CD4-positive, CD25-positive, alpha-beta regulatory T cell (primary cell): ENCODE data around the gene PLCL1. TPM values are rescaled to one million over a fixed set of nuclear protein-coding genes. Genes with fewer than 3 reads are reported as not detected.
A peak's percentile ranks its signal among the peaks of the same experiment; 100 is the strongest.

Source experiments
- ATAC-seq, 2 donors: fragments of 150-1000 bp; cut with Tn5 transposase; one replicate each; pipeline ENCODE4 v1.10.0; 2021; ENCODE audit warnings: low read depth in 2 of 2, moderate number of reproducible peaks in 2 of 2, moderate library complexity in 1 of 2
- DNase-seq, 3 donors: peaks; one replicate each; pipeline versions ENCODE4 v3.0.0 to v3.0.0-alpha.2; 2012 to 2022; ENCODE audit warnings: mixed read lengths in 1 of 3
- H3K27ac ChIP-seq: one replicate; pipeline ENCODE4 v1.7.0; 2013; ENCODE audit warnings: mild to moderate bottlenecking, low read length; ENCODE audit not compliant: insufficient read depth, poor library complexity, severe bottlenecking
- H3K27me3 ChIP-seq: one replicate; pipeline ENCODE4 v1.7.0; 2013; ENCODE audit warnings: low read length; ENCODE audit not compliant: control insufficient read depth, insufficient read depth
- H3K36me3 ChIP-seq: one replicate; pipeline ENCODE4 v1.7.0; 2013; ENCODE audit warnings: mild to moderate bottlenecking, low read length, moderate library complexity; ENCODE audit not compliant: control insufficient read depth, insufficient read depth
- H3K4me1 ChIP-seq: 2 replicates; pipeline ENCODE4 v1.7.0; 2013; ENCODE audit warnings: mild to moderate bottlenecking, low read length; ENCODE audit not compliant: insufficient read depth, control insufficient read depth, poor library complexity, severe bottlenecking
- H3K4me3 ChIP-seq: one replicate; pipeline ENCODE4 v1.7.0; 2013; ENCODE audit warnings: low read depth, mild to moderate bottlenecking, low read length, moderate library complexity
- H3K9me3 ChIP-seq, 2 experiments: 1 replicate in 1 of 2; 2 replicates in 1 of 2; pipeline ENCODE4 v1.7.0; 2013; ENCODE audit warnings: low read length in 2 of 2, mild to moderate bottlenecking in 1 of 2, moderate library complexity in 1 of 2; ENCODE audit not compliant: control insufficient read depth in 2 of 2
- H3K27ac Mint-ChIP-seq, 3 donors: one replicate each; pipeline ENCODE4 v1.8.0; 2020 to 2022; ENCODE audit warnings: mild to moderate bottlenecking in 3 of 3, mixed read lengths in 3 of 3, moderate library complexity in 2 of 3
- H3K27me3 Mint-ChIP-seq: one replicate; pipeline ENCODE4 v1.8.0; 2022; ENCODE audit warnings: mild to moderate bottlenecking, mixed read lengths
- H3K36me3 Mint-ChIP-seq: one replicate; pipeline ENCODE4 v1.8.0; 2020; ENCODE audit warnings: mixed read lengths
- H3K4me1 Mint-ChIP-seq, 4 donors: one replicate each; pipeline ENCODE4 v1.8.0; 2020 to 2022; ENCODE audit warnings: mixed read lengths in 4 of 4, mild to moderate bottlenecking in 1 of 4
- H3K4me3 Mint-ChIP-seq, 4 donors: one replicate each; pipeline ENCODE4 v1.8.0; 2020 to 2022; ENCODE audit warnings: mild to moderate bottlenecking in 4 of 4, mixed read lengths in 4 of 4, moderate library complexity in 3 of 4
- H3K9me3 Mint-ChIP-seq, 7 donors: one replicate each; pipeline ENCODE4 v1.8.0; 2020 to 2022; ENCODE audit warnings: mixed read lengths in 7 of 7, mild to moderate bottlenecking in 3 of 7, moderate library complexity in 2 of 7
- polyA plus RNA-seq, 4 donors: library from polyadenylated mRNA; unstranded; fragments of 300-500 nt; fragmentation: Illumina TruSeq; gene quantifications; one replicate each; pipeline ENCODE4 v1.2.3, GENCODE V29; 2021
- total RNA-seq: library from RNA; stranded (reverse); gene quantifications from one replicate; pipeline ENCODE4 v1.2.3, GENCODE V29; 2022

Gene PLCL1
- total and polyA plus RNA-seq, 5 donors from 2014 or later = 17.3 to 37.8 (median 19.2) TPM

GRCh38 chr2:197937814-197938213 lies 133.4 kb downstream of the PLCL1 start:
- Histone ChIP-seq H3K36me3 (no peaks in the 10 kb centered on the region), H3K27me3 (no peaks in the 10 kb centered on the region), H3K9me3 (no peaks in the 10 kb centered on the region), H3K4me1 (peaks cover 25% of the 10 kb centered on the region), H3K4me3 (no peak overlapping the region), H3K27ac (no peak overlapping the region)
- Mint-ChIP-seq H3K4me1 (peaks cover 34 to 83% (median 71%) of the 10 kb centered on the region in 4 donors), H3K27ac (peak overlapping the region in 1 of 3 donors; percentile 44), H3K9me3 (peaks cover 0 to 1% (median 0%) of the 10 kb centered on the region in 7 donors), H3K36me3 (peaks cover 8% of the 10 kb centered on the region), H3K27me3 (no peaks in the 10 kb centered on the region), H3K4me3 (no peak overlapping the region)
- no peak for ATAC-seq
- no peak for DNase-seq

DNA sequence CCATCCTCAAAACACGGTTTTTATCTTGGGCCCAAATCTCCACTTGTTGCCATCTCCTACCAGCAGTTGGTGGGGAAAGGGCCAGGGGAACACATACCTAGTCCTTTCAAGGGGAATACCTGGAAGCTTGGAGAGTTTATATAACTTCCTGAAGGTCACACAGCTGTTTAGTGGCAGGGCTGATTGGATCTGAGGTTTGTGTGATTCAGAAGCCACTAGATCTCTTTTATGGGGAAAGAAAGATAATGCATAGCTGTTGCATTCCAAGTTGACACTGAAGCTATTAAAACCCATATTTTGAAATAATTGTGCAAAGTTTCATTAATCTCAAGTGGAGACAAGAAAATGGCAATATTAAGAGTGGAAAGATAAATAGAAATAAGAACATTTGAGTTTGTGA lies 134.2 kb downstream of the PLCL1 start:
- no peaks in the 10 kb centered on the region for H3K27me3 Mint-ChIP-seq
- DNase-seq (no peak), ATAC-seq (no peak)
- peak overlapping the region in 1 of 3 donors; percentile 44 for H3K27ac Mint-ChIP-seq
- Histone ChIP-seq H3K4me1 (peaks cover 20% of the 10 kb centered on the region), H3K4me3 (no peak overlapping the region), H3K36me3 (no peaks in the 10 kb centered on the region), H3K9me3 (no peaks in the 10 kb centered on the region), H3K27me3 (no peaks in the 10 kb centered on the region), H3K27ac (no peak overlapping the region)
- peaks cover 8% of the 10 kb centered on the region for H3K36me3 Mint-ChIP-seq
- no peak overlapping the region for H3K4me3 Mint-ChIP-seq
- H3K9me3 Mint-ChIP-seq = peaks cover 0 to 1% (median 0%) of the 10 kb centered on the region in 7 donors
- peaks cover 34 to 81% (median 69%) of the 10 kb centered on the region in 4 donors for H3K4me1 Mint-ChIP-seq

DNA sequence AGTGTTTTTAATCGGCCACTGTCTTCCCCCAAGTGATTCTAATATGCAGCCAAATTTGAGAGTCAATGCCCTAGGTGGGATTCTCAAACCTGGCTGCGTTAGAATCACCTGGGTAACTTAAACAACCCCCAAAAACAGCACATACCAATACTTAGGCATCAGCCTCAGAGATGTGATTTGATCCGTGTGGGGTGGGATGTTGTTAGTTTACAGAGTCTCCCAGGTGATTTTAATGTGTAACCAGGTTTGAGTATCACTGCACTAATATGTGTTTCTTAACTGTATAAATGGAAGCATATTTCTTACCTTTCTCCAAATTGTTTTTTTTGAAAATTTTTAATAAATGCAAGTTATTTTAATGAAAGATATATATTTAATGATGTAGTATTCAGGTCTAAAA lies 135.4 kb downstream of the PLCL1 start:
- no peaks in the 10 kb centered on the region for H3K9me3 ChIP-seq
- no peaks in the 10 kb centered on the region for H3K27me3 ChIP-seq
- DNase-seq = no peak
- Mint-ChIP-seq H3K9me3 (peaks cover 0 to 1% (median 0%) of the 10 kb centered on the region in 7 donors), H3K27me3 (no peaks in the 10 kb centered on the region), H3K4me3 (no peak overlapping the region), H3K4me1 (peaks cover 34 to 83% (median 70%) of the 10 kb centered on the region in 4 donors), H3K27ac (no peak overlapping the region), H3K36me3 (peaks cover 8% of the 10 kb centered on the region)
- H3K27ac ChIP-seq = no peak overlapping the region
- H3K4me1 ChIP-seq = peaks cover 21% of the 10 kb centered on the region
- ATAC-seq = no peak
- H3K36me3 ChIP-seq = no peaks in the 10 kb centered on the region
- H3K4me3 ChIP-seq = no peak overlapping the region

GRCh38 chr2:197940382-197940781 lies 136.0 kb downstream of the PLCL1 start:
- DNase-seq (no peak), ATAC-seq (no peak)
- Mint-ChIP-seq H3K9me3 (peaks cover 0 to 1% (median 0%) of the 10 kb centered on the region in 7 donors), H3K4me3 (no peak overlapping the region), H3K27me3 (no peaks in the 10 kb centered on the region), H3K36me3 (peaks cover 8% of the 10 kb centered on the region), H3K27ac (no peak overlapping the region), H3K4me1 (peaks cover 31 to 83% (median 68%) of the 10 kb centered on the region in 4 donors)
- no peaks in the 10 kb centered on the region for H3K36me3 ChIP-seq
- peaks cover 19% of the 10 kb centered on the region for H3K4me1 ChIP-seq
- H3K4me3 ChIP-seq = no peak overlapping the region
- no peak overlapping the region for H3K27ac ChIP-seq
- H3K9me3 ChIP-seq = no peaks in the 10 kb centered on the region
- H3K27me3 ChIP-seq = no peaks in the 10 kb centered on the region

DNA sequence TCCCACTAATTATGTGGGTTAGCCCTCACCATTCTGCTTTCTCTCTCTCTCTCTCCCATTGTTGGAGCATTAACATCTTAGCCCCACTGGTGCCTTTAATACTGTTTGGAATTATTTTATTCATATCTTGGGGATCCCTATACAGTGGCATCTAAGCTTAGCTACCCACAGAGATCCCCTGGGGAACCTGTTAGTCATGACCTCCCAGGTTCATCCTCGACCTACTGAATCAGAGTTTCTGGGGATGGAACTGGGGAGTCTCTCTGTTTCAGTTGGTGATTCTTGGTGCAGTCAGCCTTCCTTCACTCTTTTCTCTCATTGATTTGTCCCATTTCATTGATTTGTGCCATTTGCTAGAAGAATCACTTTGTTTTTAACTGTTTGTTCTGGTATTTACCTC lies 137.3 kb downstream of the PLCL1 start:
- Histone ChIP-seq H3K4me3 (no peak overlapping the region), H3K36me3 (no peaks in the 10 kb centered on the region), H3K27ac (no peak overlapping the region), H3K9me3 (no peaks in the 10 kb centered on the region), H3K4me1 (peaks cover 15% of the 10 kb centered on the region), H3K27me3 (no peaks in the 10 kb centered on the region)
- Mint-ChIP-seq H3K4me1 (peaks cover 27 to 78% (median 60%) of the 10 kb centered on the region in 4 donors), H3K9me3 (peaks cover 0 to 1% (median 0%) of the 10 kb centered on the region in 7 donors), H3K27ac (peak overlapping the region in 2 of 3 donors; percentile 0 to 5), H3K36me3 (peaks cover 8% of the 10 kb centered on the region), H3K4me3 (peak overlapping the region in 1 of 4 donors; percentile 9), H3K27me3 (no peaks in the 10 kb centered on the region)
- ATAC-seq (no peak), DNase-seq (no peak)

- DNase-seq (no peak), ATAC-seq (no peak)
- Mint-ChIP-seq H3K4me3 (no peak overlapping the region), H3K4me1 (peaks cover 29 to 79% (median 62%) of the 10 kb centered on the region in 4 donors), H3K9me3 (peaks cover 0 to 1% (median 0%) of the 10 kb centered on the region in 7 donors), H3K27me3 (no peaks in the 10 kb centered on the region), H3K27ac (peak overlapping the region in 1 of 3 donors; percentile 3), H3K36me3 (peaks cover 4% of the 10 kb centered on the region)
- H3K27me3 ChIP-seq = no peaks in the 10 kb centered on the region
- no peak overlapping the region for H3K4me3 ChIP-seq
- H3K4me1 ChIP-seq = peaks cover 15% of the 10 kb centered on the region
- no peak overlapping the region for H3K27ac ChIP-seq
- no peaks in the 10 kb centered on the region for H3K9me3 ChIP-seq
- no peaks in the 10 kb centered on the region for H3K36me3 ChIP-seq
Observed at GRCh38 chr2:197943731-197944130, 139.3 kb downstream of the PLCL1 start.

DNA sequence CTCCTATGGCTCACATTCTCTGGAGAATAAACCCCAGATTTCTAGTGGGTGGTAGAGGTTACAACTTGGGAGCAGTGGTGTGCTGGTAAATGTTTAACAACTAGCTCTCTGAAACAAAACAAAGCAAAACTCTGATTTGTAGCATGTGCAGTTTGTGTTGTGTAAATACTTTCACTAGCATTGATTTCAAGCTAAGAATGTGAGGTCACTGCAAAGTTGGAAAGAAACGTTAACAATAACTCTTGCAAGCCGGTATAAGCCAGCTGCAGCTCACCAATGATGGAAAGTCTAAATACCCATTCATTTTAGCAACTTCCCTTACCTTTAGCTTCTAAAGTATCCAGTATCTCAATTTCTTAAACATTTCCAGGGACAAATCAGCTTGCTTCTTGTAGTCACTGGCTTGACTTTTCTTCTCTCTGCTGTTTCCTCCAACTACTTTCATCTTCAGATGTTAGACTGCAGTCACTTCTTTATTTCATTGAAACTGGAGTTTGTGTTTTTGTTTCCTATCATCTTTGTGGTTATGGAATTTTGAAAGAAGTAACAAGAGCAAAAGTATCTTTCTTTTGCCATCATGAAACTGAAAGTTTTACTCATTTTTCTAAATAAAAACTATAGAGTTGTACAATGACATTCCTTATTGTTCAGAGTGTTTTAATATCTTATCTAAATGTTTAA lies 140.2 kb downstream of the PLCL1 start:
- Mint-ChIP-seq H3K4me1 (peaks cover 29 to 81% (median 65%) of the 10 kb centered on the region in 4 donors), H3K9me3 (peaks cover 0 to under 1% (median 0%) of the 10 kb centered on the region in 7 donors), H3K36me3 (peaks cover 4% of the 10 kb centered on the region), H3K27me3 (no peaks in the 10 kb centered on the region), H3K4me3 (peak overlapping the region in 1 of 4 donors; percentile 17), H3K27ac (peak overlapping the region in 1 of 3 donors; percentile 3)
- H3K36me3 ChIP-seq = no peaks in the 10 kb centered on the region
- no peaks in the 10 kb centered on the region for H3K27me3 ChIP-seq
- peak overlapping the region; percentile 4 for H3K4me3 ChIP-seq
- ATAC-seq (no peak), DNase-seq (no peak)
- no peak overlapping the region for H3K27ac ChIP-seq
- no peaks in the 10 kb centered on the region for H3K9me3 ChIP-seq
- H3K4me1 ChIP-seq = peaks cover 15% of the 10 kb centered on the region

DNA sequence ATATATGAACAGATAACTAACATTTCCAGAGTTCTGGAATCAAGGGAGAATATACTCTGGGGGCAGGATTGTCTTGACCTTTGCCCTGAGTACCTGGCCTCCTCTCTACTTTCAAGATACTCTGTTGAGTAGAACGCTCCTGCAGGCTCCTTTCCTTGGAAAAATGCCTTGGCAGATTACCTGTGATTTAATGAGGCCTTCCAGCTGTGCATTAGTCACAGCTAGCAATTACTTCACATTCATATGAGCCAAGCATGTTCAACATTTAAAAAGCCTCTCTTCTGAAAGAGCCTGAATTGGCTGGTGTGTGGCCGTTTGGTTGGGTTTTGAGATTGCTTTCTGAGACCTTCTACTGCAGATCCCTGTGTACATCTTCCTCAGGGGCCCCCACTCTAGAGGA lies 142.2 kb downstream of the PLCL1 start:
- Mint-ChIP-seq H3K9me3 (peaks cover 0 to 1% (median 0%) of the 10 kb centered on the region in 7 donors), H3K4me1 (peaks cover 29 to 89% (median 75%) of the 10 kb centered on the region in 4 donors)

More for the DNA sequence above, 142.2 kb downstream of the PLCL1 start:
- H3K4me3 Mint-ChIP-seq = peak overlapping the region in 1 of 4 donors; percentile 65
- Histone ChIP-seq H3K36me3 (no peaks in the 10 kb centered on the region), H3K9me3 (no peaks in the 10 kb centered on the region), H3K27ac (no peak overlapping the region), H3K27me3 (no peaks in the 10 kb centered on the region), H3K4me3 (no peak overlapping the region), H3K4me1 (peaks cover 22% of the 10 kb centered on the region)
- DNase-seq (no peak), ATAC-seq (no peak)
- peak overlapping the region in 2 of 3 donors; percentile 15 to 57 for H3K27ac Mint-ChIP-seq
- H3K36me3 Mint-ChIP-seq = peaks cover 4% of the 10 kb centered on the region
- H3K27me3 Mint-ChIP-seq = no peaks in the 10 kb centered on the region
